Ishikawa (cell line): ENCODE data around the gene MEIS3.

ENCODE experiments used
- CEBPB ChIP-seq: IDR thresholded peaks from 2 replicates; pipeline ENCODE4 v1.6.1; 2012
- CREB1 ChIP-seq: IDR thresholded peaks from 2 replicates; pipeline ENCODE4 v1.6.1; 2012; ENCODE audit warnings: low read depth
- EGR1 ChIP-seq: IDR thresholded peaks from 2 replicates; pipeline ENCODE4 v1.6.1; 2012
- EP300 ChIP-seq: IDR thresholded peaks from 2 replicates; pipeline ENCODE4 v1.6.1; 2012; ENCODE audit warnings: borderline replicate concordance
- FOXM1 ChIP-seq: IDR thresholded peaks from 2 replicates; pipeline ENCODE4 v1.6.1; 2012; ENCODE audit warnings: low read depth, borderline replicate concordance
- NFIC ChIP-seq: IDR thresholded peaks from 2 replicates; pipeline ENCODE4 v1.6.1; 2012
- RAD21 ChIP-seq: IDR thresholded peaks from 2 replicates; pipeline ENCODE4 v1.6.1; 2012; ENCODE audit warnings: low read depth
- TAF1 ChIP-seq: IDR thresholded peaks from 2 replicates; pipeline ENCODE4 v1.6.1; 2012; ENCODE audit warnings: low read depth, mild to moderate bottlenecking
- TCF12 ChIP-seq: IDR thresholded peaks from 2 replicates; pipeline ENCODE4 v1.6.1; 2012; ENCODE audit warnings: low read depth
- TEAD4 ChIP-seq: IDR thresholded peaks from 2 replicates; pipeline ENCODE4 v1.6.1; 2012
- YY1 ChIP-seq: IDR thresholded peaks from 2 replicates; pipeline ENCODE4 v1.6.1; 2012; ENCODE audit warnings: low read depth
- ZBTB7A ChIP-seq: IDR thresholded peaks from 2 replicates; pipeline ENCODE4 v1.6.1; 2012; ENCODE audit warnings: low read depth
- TF ChIP-seq, protein P1 (sequence below): IDR thresholded peaks from 2 replicates; pipeline ENCODE4 v1.6.1; 2012; ENCODE audit warnings: low read depth, mild to moderate bottlenecking
- TF ChIP-seq, protein P2 (sequence below): IDR thresholded peaks from 2 replicates; pipeline ENCODE4 v1.6.1; 2012
- TF ChIP-seq, protein P3 (sequence below): IDR thresholded peaks from 2 replicates; pipeline ENCODE4 v1.6.1; 2012

MEIS3 gene

DNA sequence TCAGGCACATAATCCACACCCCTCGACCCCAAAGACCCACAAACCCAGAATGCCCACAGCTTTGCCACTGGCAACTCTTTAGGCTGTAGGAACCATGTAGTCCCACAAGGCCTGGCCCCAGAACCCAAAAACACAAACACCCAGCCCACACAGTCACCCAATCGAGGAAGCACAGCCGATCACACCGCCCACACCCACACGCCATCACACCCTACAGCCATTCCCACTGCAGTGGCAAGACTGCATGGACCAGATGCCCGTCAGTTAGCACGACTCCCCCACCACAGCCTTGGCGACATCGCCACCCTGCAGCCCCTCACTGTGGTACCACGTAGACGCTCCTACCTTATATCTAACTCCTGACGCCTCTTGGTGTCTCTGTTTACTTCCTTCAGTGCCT, 24.0 kb upstream of the MEIS3 start:
- TF ChIP-seq RAD21 (no peak), TCF12 (no peak), CEBPB (no peak), NFIC (no peak), CREB1 (no peak), EGR1 (no peak), TEAD4 (no peak), ZBTB7A (no peak), TAF1 (no peak), FOXM1 (no peak), EP300 (no peak), YY1 (no peak)
- TF ChIP-seq, protein P1, sequence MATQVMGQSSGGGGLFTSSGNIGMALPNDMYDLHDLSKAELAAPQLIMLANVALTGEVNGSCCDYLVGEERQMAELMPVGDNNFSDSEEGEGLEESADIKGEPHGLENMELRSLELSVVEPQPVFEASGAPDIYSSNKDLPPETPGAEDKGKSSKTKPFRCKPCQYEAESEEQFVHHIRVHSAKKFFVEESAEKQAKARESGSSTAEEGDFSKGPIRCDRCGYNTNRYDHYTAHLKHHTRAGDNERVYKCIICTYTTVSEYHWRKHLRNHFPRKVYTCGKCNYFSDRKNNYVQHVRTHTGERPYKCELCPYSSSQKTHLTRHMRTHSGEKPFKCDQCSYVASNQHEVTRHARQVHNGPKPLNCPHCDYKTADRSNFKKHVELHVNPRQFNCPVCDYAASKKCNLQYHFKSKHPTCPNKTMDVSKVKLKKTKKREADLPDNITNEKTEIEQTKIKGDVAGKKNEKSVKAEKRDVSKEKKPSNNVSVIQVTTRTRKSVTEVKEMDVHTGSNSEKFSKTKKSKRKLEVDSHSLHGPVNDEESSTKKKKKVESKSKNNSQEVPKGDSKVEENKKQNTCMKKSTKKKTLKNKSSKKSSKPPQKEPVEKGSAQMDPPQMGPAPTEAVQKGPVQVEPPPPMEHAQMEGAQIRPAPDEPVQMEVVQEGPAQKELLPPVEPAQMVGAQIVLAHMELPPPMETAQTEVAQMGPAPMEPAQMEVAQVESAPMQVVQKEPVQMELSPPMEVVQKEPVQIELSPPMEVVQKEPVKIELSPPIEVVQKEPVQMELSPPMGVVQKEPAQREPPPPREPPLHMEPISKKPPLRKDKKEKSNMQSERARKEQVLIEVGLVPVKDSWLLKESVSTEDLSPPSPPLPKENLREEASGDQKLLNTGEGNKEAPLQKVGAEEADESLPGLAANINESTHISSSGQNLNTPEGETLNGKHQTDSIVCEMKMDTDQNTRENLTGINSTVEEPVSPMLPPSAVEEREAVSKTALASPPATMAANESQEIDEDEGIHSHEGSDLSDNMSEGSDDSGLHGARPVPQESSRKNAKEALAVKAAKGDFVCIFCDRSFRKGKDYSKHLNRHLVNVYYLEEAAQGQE: no peak
- TF ChIP-seq, protein P2, sequence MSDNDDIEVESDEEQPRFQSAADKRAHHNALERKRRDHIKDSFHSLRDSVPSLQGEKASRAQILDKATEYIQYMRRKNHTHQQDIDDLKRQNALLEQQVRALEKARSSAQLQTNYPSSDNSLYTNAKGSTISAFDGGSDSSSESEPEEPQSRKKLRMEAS: no peak
- TF ChIP-seq, protein P3, sequence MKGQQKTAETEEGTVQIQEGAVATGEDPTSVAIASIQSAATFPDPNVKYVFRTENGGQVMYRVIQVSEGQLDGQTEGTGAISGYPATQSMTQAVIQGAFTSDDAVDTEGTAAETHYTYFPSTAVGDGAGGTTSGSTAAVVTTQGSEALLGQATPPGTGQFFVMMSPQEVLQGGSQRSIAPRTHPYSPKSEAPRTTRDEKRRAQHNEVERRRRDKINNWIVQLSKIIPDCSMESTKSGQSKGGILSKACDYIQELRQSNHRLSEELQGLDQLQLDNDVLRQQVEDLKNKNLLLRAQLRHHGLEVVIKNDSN: no peak

DNA sequence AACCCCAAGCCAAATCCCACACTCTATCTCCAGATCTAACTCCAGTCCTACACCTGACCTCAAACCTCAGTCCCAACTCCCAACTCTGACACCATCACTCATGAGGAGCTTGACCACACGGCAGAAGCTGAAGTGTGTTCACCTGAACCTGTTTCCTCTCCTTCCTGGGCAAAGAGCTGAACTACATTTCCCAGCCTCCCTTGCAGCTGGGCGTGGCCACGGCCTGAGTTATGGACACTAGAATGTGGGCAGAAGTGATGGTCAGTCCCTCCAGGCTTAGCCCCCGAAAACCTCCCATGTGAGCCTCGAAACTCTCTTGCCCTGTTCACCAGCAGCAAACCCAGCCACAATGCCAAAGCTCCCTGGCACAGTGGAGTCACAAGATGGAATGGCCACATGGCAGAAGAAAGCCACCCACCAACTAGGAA, 19.5 kb upstream of the MEIS3 start:
- TF ChIP-seq TAF1 (no peak), CREB1 (no peak), YY1 (no peak), TEAD4 (no peak), CEBPB (no peak), TCF12 (no peak), EGR1 (no peak), FOXM1 (no peak), ZBTB7A (no peak), EP300 (no peak), NFIC (no peak), RAD21 (no peak)
- TF ChIP-seq, protein P3: no peak
- TF ChIP-seq, protein P1: no peak
- TF ChIP-seq, protein P2: no peak

DNA sequence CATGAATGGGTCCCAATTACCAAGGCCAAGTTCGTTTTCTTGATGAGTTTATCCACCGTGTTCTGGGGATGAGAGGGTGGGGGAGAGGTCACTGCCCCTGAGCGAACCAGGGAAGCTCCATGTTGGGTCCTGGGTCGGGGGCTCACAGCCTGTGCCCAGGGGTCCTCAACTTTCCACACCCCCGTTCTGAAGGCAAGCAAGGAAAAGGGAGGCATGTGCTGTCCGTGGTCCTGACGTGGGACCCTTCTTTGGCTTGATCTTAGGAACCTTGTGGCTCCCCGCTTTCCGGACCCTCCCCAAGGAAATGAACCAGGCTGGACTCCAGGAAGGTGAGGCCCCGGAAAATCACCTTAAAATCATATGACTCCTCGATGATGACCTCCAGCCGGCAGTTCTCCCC, 18.2 kb upstream of the MEIS3 start:
- TF ChIP-seq TAF1: no peak
- TF ChIP-seq CREB1: no peak
- TF ChIP-seq EGR1: no peak
- no peak for TF ChIP-seq RAD21
- TF ChIP-seq, protein P2: no peak
- TF ChIP-seq TCF12: no peak
- no peak for TF ChIP-seq TEAD4
- TF ChIP-seq, protein P3: no peak
- TF ChIP-seq, protein P1: peak; percentile 92
- TF ChIP-seq ZBTB7A: peak; percentile 72
- no peak for TF ChIP-seq CEBPB
